Ishikawa (cell line): ENCODE data around the gene HINT2.

Experiments used
- CEBPB ChIP-seq: IDR thresholded peaks from 2 replicates; pipeline ENCODE4 v1.6.1; 2012
- REST ChIP-seq: IDR thresholded peaks from 2 replicates; pipeline ENCODE4 v1.6.1; 2012; ENCODE audit warnings: low read depth, mild to moderate bottlenecking
- TAF1 ChIP-seq: IDR thresholded peaks from 2 replicates; pipeline ENCODE4 v1.6.1; 2012; ENCODE audit warnings: low read depth, mild to moderate bottlenecking
- TCF12 ChIP-seq: IDR thresholded peaks from 2 replicates; pipeline ENCODE4 v1.6.1; 2012; ENCODE audit warnings: low read depth

GRCh38 chr9:35854091-35854762 lies 39.4 kb upstream of the HINT2 start:
- TF ChIP-seq REST (no peak), TCF12 (no peak), CEBPB (no peak), TAF1 (no peak)
